Osteocyte (in vitro differentiated cells): ENCODE measurements around the gene PLET1. TPM values are rescaled to one million over a fixed set of nuclear protein-coding genes. Genes with fewer than 3 reads are reported as not detected.

ENCODE experiments used
- DNase-seq: peaks from one replicate; pipeline ENCODE4 v3.0.0; 2021; ENCODE audit warnings: mixed read lengths; ENCODE audit not compliant: unreplicated experiment; ENCODE audit errors: extremely low spot score
- H3K27ac Mint-ChIP-seq: one replicate; pipeline ENCODE4 v1.8.0; 2021; ENCODE audit warnings: mild to moderate bottlenecking, mixed read lengths; ENCODE audit not compliant: unreplicated experiment
- H3K27me3 Mint-ChIP-seq: one replicate; pipeline ENCODE4 v1.8.0; 2021; ENCODE audit warnings: mixed read lengths; ENCODE audit not compliant: unreplicated experiment
- H3K36me3 Mint-ChIP-seq: one replicate; pipeline ENCODE4 v1.8.0; 2021; ENCODE audit warnings: mixed read lengths; ENCODE audit not compliant: unreplicated experiment
- H3K4me1 Mint-ChIP-seq: one replicate; pipeline ENCODE4 v1.8.0; 2021; ENCODE audit warnings: mixed read lengths; ENCODE audit not compliant: unreplicated experiment
- H3K4me3 Mint-ChIP-seq: one replicate; pipeline ENCODE4 v1.8.0; 2021; ENCODE audit warnings: mild to moderate bottlenecking, moderate library complexity, mixed read lengths; ENCODE audit not compliant: unreplicated experiment
- H3K9me3 Mint-ChIP-seq: one replicate; pipeline ENCODE4 v1.8.0; 2021; ENCODE audit warnings: mixed read lengths; ENCODE audit not compliant: unreplicated experiment
- total RNA-seq: library from RNA; stranded (reverse); gene quantifications from 2 replicates; pipeline ENCODE4 v1.2.1, GENCODE V29; 2021
- TF ChIP-seq, protein P1 (sequence below): fragments of 200-600 bp; sonication (generic); IDR thresholded peaks from 2 replicates; pipeline ENCODE4 v1.5.0; 2021; ENCODE audit warnings: antibody characterized with exemption, mild to moderate bottlenecking, moderate library complexity

PLET1 gene
- total RNA-seq, 1 donor from 2014 or later, result not detected

DNA sequence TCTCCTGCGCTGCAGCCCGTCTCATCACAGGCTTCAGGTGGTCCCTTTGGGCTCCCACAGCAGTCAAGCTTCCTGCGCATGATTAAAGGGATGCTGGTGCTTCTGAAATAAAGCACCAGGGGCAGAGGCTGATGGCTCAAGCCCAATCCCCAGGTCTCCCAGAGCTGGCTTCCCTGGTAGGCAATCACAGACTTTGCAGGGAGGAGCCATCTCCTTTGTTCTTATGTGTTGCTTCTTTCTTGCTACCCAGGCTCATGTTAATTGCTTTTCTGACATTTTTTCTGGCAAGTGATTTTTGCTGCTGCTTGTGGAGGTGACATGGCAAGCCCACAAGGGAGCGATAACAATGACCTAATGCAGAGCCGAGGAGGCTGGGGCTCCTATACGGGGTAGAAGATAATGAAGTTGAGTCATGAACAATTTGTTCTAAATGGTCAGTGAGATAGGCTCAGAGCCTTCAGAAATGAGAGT lies 25.2 kb upstream of the PLET1 start:
- no peak overlapping the region for H3K27ac Mint-ChIP-seq

DNA sequence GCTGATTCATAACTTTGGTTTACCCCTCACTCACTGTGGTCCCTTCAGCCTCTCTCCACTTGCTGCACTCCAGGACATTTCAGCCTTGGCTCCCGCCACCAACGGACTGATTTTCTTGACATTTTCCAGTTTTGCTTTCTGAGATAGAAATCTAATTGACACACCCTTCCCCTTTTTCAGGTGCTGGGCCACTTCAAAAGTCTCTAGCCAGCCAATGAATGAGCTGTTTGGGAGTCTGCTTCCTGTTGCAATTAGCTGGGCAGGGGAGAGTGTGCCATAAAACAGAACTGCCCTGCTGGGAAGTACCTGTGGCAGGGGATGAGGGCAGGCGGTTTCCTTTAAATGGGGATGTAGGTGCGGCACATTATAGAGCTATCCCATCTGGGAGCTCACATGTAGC lies 21.1 kb upstream of the PLET1 start:
- DNase-seq, result no peak
- Mint-ChIP-seq H3K27ac (no peak overlapping the region), H3K27me3 (peaks cover 8% of the 10 kb centered on the region), H3K4me3 (no peak overlapping the region), H3K4me1 (peaks cover 34% of the 10 kb centered on the region), H3K9me3 (no peaks in the 10 kb centered on the region), H3K36me3 (no peaks in the 10 kb centered on the region)
- TF ChIP-seq, protein P1, sequence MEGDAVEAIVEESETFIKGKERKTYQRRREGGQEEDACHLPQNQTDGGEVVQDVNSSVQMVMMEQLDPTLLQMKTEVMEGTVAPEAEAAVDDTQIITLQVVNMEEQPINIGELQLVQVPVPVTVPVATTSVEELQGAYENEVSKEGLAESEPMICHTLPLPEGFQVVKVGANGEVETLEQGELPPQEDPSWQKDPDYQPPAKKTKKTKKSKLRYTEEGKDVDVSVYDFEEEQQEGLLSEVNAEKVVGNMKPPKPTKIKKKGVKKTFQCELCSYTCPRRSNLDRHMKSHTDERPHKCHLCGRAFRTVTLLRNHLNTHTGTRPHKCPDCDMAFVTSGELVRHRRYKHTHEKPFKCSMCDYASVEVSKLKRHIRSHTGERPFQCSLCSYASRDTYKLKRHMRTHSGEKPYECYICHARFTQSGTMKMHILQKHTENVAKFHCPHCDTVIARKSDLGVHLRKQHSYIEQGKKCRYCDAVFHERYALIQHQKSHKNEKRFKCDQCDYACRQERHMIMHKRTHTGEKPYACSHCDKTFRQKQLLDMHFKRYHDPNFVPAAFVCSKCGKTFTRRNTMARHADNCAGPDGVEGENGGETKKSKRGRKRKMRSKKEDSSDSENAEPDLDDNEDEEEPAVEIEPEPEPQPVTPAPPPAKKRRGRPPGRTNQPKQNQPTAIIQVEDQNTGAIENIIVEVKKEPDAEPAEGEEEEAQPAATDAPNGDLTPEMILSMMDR, result no peak

More for the DNA sequence above, 25.2 kb upstream of the PLET1 start:
- Mint-ChIP-seq H3K27me3 (peaks cover 8% of the 10 kb centered on the region), H3K9me3 (no peaks in the 10 kb centered on the region), H3K36me3 (no peaks in the 10 kb centered on the region), H3K4me3 (no peak overlapping the region), H3K4me1 (peaks cover 12% of the 10 kb centered on the region)
- DNase-seq, result no peak
- TF ChIP-seq, protein P1, result no peak

GRCh38 chr11:112280268-112281126 lies 19.8 kb upstream of the PLET1 start:
- peak; percentile 87 for DNase-seq
- H3K9me3 Mint-ChIP-seq, result no peaks in the 10 kb centered on the region
- H3K4me3 Mint-ChIP-seq, result peak overlapping the region; percentile 69
- H3K27ac Mint-ChIP-seq, result peak overlapping the region; percentile 69
- peaks cover 38% of the 10 kb centered on the region for H3K4me1 Mint-ChIP-seq
- no peaks in the 10 kb centered on the region for H3K36me3 Mint-ChIP-seq
- peaks cover 8% of the 10 kb centered on the region for H3K27me3 Mint-ChIP-seq
- TF ChIP-seq, protein P1, result peak; percentile 73

- H3K27ac Mint-ChIP-seq, result no peak overlapping the region
- H3K27me3 Mint-ChIP-seq, result peaks cover 8% of the 10 kb centered on the region
- H3K4me3 Mint-ChIP-seq, result peak overlapping the region; percentile 69
- no peak for DNase-seq
- H3K9me3 Mint-ChIP-seq, result no peaks in the 10 kb centered on the region
- H3K4me1 Mint-ChIP-seq, result peaks cover 38% of the 10 kb centered on the region
- H3K36me3 Mint-ChIP-seq, result no peaks in the 10 kb centered on the region
- TF ChIP-seq, protein P1, result peak; percentile 78
These were observed 19.2 kb upstream of the PLET1 start for GRCh38 chr11:112279901-112280267.

GRCh38 chr11:112278803-112279202 lies 18.1 kb upstream of the PLET1 start:
- H3K4me3 Mint-ChIP-seq, result no peak overlapping the region
- DNase-seq, result no peak
- peaks cover 8% of the 10 kb centered on the region for H3K27me3 Mint-ChIP-seq
- TF ChIP-seq, protein P1, result no peak
- H3K9me3 Mint-ChIP-seq, result no peaks in the 10 kb centered on the region
- peak overlapping the region; percentile 75 for H3K27ac Mint-ChIP-seq
- H3K4me1 Mint-ChIP-seq, result peaks cover 38% of the 10 kb centered on the region
- no peaks in the 10 kb centered on the region for H3K36me3 Mint-ChIP-seq
